ENCODE results near the gene EHBP1. TPM values are rescaled to one million over a fixed set of nuclear protein-coding genes. Genes with fewer than 3 reads are reported as not detected.
A peak's percentile ranks its signal among the peaks of the same experiment; 100 is the strongest.
"Not testable (repeated sequence)": the region's sequence is repeated elsewhere in the genome, so short reads cannot be mapped to it uniquely, and the experiment has no call there.

Gene EHBP1
- total RNA-seq, 1 donor from 2014 or later, result 17.9 TPM

DNA sequence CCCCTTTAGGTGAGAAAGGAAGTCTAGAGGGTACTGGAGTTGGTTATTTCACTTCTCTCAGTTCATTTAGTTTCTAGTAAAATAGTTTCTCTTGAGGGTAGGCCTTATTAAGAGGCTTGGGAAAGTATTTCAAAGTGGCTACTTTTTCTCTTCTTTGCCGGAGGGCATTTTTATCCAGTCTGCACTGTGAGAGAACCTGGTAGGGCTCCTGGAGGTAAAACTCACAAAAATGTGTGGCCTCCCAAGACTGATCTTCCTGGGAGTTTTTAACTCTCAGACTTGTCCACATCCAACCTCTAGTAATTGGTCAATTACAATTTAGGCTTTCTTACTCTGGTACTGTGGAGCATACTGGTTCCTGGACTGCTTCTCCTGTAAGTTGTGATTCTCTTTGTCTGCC, 28.0 kb downstream of the EHBP1 start:
- DNase-seq (ENCODE audit: low read depth in 2 of 2), result no peak

DNA sequence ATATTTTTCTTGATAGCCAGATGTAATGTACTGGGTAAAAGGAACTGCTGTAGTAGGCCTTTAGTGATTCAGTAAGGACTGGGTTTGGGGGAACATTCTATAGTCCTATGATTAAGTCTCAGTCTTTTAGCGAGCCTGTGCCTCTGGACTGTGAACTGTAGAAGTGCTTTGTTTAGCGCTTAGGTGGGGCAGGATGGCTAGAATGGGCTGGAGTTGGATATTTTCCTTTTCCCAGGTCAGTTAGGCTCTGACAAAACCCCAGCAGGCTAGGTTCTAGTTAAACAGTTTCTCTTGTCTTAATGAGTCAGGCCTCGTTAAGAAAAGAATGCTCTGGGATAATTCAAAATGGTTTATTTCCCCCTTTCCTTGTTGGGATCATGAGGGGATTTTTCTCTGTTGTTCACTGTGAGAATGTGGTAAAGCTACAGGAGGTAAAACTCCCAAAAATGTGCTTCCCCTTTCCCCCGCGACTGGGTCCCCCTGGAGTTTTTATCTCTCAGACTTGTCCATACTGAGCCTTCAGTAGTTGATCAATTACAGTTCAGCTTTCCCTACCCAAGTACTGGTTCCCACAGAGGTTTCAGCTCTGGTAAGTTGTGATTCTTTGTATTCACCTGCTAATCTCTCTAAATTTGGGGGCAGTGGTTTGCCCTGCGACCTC, 31.5 kb downstream of the EHBP1 start:
- DNase-seq (ENCODE audit: low read depth in 2 of 2), result no peak

DNA sequence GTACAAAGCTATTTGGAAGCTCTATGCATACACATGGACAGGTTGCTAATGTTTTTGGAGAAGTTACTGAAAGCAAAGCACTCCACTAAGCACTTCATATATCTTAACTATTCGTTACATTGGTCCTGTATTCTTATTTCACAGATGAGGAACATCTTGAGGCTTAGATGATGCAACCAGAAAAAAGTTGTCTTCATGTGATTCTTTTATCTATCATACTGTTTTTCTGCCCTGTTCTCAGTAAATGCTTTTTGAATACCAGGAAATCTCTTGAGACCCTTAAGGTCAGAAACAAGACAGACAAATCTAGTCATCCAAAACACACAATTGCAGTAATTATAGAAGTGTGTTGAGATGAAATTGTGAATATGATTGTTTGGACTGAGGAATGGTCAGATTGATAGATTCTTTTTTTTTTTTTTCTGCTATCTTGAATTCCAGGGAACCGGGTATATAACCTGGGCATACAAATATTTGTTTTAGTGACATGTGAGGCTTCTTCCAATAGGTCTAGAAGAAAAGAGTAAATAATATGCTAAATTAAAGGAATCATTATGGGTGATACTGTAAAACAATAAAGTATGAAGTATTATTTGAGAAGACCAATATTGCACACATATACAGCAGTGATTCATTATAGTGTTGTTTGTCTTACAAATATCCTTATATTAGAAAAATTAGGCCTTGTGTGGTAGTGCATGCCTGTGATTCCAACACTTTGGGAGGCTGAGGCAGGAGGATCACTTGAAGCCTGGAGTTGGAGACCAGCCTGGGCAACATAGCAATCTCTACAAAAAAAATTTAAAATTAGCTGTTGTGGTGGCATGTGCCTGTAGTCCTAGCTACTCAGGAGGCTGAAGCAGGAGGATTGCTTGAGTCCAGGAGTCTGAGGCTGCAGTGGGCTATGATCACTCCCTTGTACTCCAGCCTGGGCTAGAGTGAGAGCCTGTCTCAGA, 33.7 kb downstream of the EHBP1 start:
- peak in 1 of 2 donors; percentile 12 for DNase-seq (ENCODE audit: low read depth in 2 of 2)

GRCh38 chr2:62740221-62740620, 34.7 kb downstream of the EHBP1 start:
- DNase-seq (ENCODE audit: low read depth in 2 of 2), result no peak

DNA sequence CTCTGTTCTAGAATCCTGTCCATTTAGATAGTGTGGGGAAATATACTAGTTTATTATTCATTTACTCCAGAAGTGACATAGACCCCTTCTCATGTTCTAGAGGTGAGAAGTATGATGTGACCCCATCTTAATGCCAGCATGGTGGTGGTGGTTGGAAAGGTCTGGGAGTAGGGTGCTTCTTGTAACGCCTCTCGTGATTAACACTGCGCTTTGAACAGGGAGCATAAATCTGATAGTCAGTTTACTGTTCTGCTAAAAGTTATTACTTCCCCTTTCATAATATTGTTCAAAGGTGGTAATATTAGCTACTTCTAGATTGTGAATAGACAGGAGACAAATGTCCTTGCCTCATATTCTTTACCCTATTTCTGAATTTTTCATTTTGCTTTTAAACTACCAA, 35.6 kb downstream of the EHBP1 start:
- no peak for DNase-seq (ENCODE audit: low read depth in 2 of 2)

- no peak for DNase-seq (ENCODE audit: low read depth in 2 of 2)
Observed at GRCh38 chr2:62741954-62742722, 36.6 kb downstream of the EHBP1 start.

DNA sequence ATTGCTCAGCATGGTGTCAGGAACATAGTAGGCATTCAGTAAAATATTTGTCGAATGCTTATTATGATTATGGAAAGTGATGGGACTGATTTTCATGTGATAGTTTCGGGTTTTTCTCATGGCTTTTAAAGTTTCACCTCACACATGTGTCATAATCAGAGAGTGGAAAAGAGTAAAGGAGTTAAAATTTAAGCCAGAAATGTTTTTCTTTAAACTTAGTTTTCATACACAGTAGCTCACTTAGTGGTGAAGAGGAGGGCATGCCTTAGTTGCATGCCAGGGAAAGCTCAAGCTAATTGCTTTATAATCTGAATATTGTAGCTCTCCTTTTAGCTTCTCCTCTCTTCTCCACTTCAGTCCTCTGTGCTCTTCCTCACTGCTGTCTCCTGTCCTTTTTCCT, 38.0 kb downstream of the EHBP1 start:
- no peak for DNase-seq (ENCODE audit: low read depth in 2 of 2)

DNA sequence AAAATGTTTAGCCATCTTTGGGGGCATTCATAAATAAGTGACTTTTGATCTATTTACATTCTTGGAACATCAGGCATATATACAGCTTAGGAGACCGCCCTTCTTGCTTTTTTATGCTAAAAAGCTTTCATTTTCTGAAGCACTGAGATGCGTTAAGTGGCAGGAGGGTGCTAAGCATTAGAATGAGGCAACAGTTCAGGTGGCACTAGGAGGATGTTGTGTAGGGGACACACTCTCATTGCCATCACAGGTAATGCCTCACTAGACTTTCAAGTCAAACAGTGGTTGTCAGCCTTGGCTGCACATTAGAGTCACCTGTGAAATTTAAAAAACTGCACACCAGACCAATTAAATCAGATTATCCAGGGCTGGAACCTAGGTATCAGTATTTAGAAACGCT, 39.1 kb downstream of the EHBP1 start:
- DNase-seq (ENCODE audit: low read depth in 2 of 2), result no peak

DNA sequence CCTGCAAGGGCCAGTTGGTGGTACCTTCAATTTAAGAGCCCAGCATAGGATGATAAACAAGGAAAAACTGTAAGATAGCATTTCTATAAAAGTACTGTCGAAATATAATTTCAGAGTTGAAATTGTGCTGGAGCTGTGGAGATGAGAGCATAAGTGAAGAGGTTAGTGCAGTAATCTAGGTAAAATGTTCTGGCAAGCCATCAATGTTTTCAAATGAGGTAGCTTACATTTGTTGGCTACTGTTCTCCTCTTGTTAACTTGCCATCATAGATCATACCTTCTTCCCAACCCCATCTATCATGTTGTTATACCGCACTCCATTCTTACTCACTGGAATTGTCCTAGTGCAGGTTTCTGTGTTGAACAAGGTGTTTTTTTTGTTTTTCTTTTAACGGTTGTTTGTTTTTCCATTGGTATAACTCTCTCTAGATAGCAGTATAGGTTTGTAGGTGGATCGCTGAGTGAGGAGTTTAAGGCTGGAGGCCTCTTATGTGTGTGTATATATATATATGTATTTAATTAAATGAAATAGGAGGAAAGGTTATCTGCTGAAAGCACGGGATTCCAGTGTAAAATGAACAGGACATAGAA, 40.5 kb downstream of the EHBP1 start:
- no peak for DNase-seq (ENCODE audit: low read depth in 2 of 2)

DNA sequence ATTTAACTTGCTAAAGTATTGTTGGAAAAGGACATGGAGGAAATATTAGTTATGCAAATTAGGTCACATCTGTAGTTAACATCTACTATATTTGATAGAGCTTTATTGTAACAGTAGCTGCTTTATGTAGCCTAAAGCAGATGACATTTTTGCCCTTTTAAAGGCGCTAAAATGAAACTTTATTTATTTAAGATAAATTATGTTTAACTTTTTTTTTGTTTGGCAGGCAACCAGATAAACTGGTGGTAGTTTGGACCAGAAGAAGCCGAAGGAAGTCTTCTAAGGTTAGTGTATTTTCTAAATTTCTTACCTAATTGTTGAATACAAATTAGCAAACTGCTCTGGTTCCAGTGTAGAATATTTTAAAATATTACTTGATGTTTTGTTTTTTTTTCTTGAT, 41.7 kb downstream of the EHBP1 start:
- DNase-seq (ENCODE audit: low read depth in 2 of 2), result no peak

- no peak for DNase-seq (ENCODE audit: low read depth in 2 of 2)
Observed at GRCh38 chr2:62747876-62748275, 42.4 kb downstream of the EHBP1 start.

DNA sequence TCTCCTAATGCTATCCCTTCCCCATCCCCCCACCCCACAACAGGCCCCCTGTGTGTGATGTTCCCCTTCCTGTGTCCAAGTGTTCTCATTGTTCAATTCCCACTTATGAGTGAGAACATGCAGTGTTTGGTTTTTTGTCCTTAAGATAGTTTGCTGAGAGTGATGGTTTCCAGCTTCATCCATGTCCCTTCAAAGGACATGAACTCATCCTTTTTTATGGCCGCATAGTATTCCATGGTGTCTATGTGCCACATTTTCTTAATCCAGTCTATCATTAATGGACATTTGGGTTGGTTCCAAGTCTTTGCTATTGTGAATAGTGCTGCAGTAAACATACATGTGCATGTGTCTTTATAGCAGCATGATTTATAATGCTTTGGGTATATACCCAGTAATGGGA, 43.6 kb downstream of the EHBP1 start:
- DNase-seq (ENCODE audit: low read depth in 2 of 2), result not testable (repeated sequence)

GRCh38 chr2:62757029-62757428, 51.5 kb downstream of the EHBP1 start:
- no peak for DNase-seq (ENCODE audit: low read depth in 2 of 2)

DNA sequence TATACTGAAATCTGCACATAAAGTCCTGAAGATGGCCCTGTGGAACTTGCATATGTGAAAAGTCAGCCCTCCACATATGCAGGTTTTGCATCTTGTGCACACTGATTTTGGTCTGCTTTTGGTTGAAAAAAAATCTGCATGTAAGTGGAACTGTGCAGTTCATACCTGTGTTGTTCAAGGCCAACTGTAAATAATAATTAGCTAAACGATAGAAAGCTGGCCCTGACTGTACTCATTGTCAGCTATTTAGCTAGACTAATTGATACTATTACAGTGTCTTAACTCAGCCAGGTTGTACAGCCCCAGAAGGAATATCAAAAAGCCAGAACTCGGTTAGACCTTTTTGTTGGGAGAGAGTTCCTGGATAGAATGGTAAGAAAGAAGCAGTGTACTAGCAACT, 54.5 kb downstream of the EHBP1 start:
- DNase-seq (ENCODE audit: low read depth in 2 of 2), result no peak

DNA sequence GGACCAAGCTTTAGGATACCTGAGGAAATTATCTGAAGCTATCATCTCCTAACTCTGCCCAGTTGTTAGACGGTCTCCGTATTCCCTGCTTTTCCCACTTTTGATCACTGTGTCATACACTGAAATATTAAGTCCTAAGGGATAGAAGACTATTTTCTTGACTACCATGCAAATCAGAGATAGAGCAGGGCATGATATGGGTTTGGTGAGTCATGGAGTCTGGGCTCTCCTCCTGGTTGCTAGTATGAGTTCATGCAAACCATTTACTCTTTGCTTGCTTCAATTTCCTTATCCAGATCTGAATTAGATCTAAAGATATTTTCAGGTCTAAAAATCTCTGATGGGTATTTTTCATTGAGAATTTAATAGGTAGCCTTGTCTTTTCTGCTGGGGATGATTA, 55.0 kb downstream of the EHBP1 start:
- peak in 1 of 2 donors; percentile 36 for DNase-seq (ENCODE audit: low read depth in 2 of 2)

DNA sequence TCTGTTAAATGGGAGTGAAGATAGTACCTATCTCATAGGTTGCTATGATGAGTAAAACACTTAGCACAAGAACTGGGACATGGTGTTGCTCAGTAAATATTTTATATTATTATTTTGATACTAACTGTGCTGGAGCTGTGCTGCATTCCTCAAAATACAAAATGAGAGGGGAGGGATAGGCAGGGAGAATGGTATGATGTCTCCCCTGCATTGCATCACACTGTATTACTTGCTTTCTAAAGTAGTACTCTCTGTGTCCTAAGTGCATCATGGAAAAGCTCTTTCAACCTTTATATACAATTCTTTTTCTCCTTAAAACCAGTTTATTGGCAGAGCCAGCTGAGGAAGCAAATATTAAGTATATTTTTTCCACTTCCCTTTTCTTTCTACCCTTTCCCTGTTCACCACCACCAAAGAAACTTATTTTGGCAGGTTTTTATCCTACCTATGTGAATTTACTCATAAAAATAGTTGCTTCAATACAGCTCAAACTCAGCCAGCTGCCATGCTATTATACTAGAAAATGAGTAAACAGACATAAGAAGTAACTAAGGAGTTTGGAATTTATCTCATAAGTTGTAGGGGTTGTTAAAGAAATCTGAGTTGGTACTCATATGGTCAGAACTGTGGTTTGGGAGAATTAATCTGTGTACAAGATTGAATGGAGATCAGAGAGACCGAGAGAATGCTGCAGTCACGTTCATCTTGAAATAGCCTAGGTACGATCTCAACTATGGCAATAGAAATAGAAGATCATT, 60.3 kb downstream of the EHBP1 start:
- DNase-seq (ENCODE audit: low read depth in 2 of 2), result no peak

GRCh38 chr2:62768615-62769014, 63.1 kb downstream of the EHBP1 start:
- DNase-seq (ENCODE audit: low read depth in 2 of 2), result no peak

DNA sequence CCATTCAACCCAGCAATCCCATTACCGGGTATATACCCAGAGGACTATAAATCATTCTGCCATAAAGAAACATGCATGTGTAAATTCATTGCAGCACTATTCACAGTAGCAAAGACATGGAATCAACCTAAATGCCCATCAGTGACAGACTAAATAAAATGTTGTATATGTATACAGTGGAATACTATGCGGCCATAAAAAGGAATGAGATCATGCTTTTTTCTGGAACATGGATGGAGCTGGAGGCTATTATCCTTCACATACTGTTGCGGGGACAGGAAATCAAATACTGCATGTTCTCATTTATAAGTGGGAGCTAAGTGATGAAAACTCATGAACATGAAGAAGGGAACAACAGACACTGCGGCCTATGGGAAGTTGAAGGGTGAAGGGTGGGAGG, 65.1 kb downstream of the EHBP1 start:
- DNase-seq (ENCODE audit: low read depth in 2 of 2), result no peak

DNA sequence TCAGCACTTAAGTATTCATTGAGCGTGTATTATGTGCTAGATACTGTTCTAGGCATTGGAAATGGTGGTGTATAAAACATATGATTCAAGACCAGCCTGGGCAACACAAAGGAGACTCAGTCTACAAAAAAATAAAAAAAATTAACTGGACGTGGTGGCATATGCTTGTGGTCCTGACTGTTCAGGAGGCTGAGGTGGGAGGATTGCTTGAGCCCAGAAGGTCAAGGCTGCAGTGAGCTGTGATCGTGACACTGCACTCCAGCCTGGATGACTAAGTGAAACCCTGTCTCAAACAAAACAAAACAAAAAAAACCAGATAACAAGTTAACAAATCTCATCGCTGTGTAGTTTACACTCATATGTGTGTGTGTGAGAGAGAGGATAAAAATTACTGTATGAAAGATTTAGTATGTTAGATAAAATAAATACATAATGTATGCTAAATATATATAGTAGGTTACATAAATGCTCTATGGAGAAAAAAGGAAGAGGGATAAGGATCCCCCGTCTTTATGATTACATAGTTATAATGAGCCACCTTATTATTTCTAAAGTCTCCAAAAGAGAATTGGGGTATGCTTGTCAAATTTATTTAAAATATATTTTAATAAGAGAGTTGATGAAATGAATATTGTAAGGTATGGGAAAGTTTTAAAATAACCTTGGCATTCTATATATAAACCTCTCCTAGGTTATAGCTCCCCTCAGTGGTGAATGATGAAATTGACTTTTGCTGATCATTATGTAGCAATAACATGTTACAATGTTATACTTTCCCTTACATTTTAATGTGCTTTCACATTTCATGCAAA, 69.2 kb downstream of the EHBP1 start:
- DNase-seq (ENCODE audit: low read depth in 2 of 2), result peak; percentile 57 to 65

DNA sequence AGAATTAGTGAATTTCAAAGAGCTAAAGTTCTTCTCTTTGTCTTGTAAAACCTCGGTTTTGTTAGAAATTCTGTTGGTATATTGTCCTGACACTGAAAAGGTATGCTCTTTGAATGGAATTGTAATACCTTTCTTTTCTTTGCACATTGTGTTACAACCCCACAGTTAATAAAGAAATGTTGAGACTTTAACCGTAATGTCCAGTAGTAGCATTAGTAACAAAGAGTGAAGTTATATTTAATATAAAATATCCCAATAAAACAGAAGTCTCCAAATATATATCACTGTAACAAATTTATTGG, 69.8 kb downstream of the EHBP1 start:
- no peak for DNase-seq (ENCODE audit: low read depth in 2 of 2)
